NCI-H2081 (cell line): Measurements from ENCODE around the gene CACTIN.
"Not testable (repeated sequence)": the region's sequence is repeated elsewhere in the genome, so short reads cannot be mapped to it uniquely, and the experiment has no call there.

Source experiments
- DNase-seq, 2 experiments: peaks; one replicate each; lab custom pipeline; 2025; lab: John Stamatoyannopoulos, UW

The CACTIN gene

GRCh38 chr19:3586707-3587346, 39.8 kb downstream of the CACTIN start:
- DNase-seq = no peak

DNA sequence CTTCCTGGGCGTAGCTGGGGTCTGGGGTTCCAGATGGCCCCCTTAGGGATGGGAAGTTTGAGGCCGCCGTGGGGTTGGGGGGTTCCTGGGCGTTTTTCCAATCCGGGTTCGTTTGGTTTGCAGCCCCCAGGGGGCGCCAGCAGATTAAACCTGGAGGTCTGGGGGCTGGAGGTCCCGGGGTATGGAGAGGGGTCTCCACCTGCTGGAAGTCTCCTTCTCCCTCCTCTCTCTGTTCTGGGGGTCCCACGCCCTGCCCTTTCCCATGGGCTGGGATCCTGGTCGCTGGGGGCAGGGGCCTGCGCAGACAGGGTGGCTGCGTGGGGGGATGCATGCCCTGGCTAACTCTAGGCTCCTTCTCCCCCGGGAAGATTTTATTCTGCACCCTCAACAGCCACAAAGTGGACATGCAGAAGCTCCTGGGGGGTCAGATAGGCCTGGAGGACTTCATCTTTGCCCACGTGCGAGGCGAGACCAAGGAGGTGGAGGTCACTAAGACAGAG, 40.4 kb downstream of the CACTIN start:
- no peak for DNase-seq

DNA sequence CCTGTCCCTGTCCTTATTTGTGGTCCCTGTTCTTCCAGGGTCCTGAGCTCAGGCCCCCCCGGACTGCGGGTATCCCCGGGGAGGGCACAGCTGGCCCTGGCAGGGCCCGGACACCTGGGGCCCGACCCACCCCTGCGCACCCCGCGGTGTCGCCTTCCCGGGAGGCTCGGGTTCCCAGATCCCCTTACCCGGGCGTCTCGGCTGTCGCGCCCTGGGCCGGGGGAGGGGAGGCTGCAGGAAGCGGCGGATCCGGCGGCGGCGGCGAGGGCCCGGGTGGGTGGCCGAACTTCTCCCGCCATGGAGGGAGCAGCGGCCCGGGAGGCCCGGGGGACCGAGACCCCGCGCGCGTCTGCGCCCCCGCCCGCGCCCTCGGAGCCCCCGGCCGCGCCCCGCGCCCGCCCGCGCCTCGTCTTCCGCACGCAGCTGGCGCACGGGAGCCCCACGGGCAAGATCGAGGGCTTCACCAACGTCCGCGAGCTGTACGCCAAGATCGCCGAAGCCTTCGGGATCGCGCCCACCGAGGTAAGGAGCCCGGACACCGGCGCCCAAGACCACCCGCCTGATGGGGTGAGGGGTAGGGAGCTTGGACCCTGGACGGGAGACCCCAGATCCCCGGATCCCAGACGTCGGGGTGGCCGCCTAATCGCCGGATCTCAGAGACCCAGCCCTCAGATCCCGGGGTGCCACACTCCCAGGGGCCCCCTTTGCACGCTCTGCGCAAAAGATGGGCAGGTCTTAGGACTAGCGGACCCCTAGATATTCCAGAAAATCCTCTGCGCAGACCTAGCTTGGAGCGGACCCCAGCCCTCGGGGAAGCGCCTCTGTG, 41.1 kb downstream of the CACTIN start, which contains the start of gene GIPC3:
TSS of gene GIPC3 (plus strand) at position 178 of the 826 bp plus-strand sequence. CDS start at position 298, 120 bp downstream.
- no peak for DNase-seq

DNA sequence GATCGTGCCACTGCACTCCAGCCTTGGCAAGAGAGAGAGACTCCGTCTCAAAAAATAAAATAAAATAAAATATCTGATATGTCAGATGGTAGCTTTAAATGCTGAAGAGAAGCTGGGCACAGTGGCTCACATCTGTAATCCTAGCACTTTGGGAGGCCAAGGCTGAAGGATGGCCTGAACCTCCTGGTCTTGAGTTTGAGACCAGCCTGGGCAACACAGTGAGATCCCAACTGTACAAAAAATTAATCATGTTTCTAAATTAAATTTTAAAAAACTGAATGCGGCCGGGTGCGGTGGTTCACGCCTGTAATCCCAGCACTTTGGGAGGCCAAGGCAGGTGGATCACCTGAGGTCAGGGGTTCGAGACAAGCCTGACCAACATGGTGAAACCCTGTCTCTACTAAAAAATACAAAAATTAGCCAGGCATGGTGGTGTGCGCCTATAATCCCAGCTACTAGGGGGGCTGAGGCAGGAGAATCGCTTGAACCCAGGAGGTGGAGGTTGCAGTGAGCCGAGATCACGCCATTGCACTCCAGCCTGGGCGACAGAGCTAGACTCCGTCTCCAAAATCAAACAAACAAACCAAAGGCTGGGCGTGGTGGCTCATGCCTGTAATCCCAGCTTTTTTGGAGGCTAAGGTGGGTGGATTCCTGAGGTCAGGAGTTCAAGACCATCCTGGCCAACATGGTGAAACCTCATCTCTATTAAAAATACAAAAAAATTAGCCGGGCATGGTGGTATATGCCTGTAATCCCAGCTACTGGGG, 42.4 kb downstream of the CACTIN start:
- DNase-seq = not testable (repeated sequence)

DNA sequence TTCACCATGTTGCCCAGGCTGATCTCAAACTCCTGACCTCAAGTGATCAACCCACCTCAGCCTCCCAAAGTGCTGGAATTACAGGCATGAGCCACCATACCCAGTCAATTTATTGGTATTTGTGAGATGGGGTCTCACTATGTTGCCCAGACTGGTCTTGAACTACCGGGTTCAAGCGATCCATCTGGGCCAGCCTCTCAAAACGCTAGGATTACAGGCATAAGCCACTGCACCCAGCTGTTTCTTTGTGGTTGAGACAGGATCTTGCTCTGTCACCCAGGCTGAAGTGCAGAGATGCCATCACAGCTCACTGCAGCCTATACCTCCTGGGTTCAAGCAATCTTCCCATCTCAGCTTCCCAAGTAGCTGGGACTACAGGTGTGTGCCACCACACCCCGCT, 44.8 kb downstream of the CACTIN start:
- not testable (repeated sequence) for DNase-seq

- DNase-seq = no peak
Observed at GRCh38 chr19:3580156-3580934, 46.2 kb downstream of the CACTIN start.

GRCh38 chr19:3578390-3578789, 48.2 kb downstream of the CACTIN start:
- DNase-seq = no peak

- no peak for DNase-seq
Observed at GRCh38 chr19:3577723-3578344, 48.8 kb downstream of the CACTIN start.

GRCh38 chr19:3576696-3577443, 49.7 kb downstream of the CACTIN start:
- no peak for DNase-seq

DNA sequence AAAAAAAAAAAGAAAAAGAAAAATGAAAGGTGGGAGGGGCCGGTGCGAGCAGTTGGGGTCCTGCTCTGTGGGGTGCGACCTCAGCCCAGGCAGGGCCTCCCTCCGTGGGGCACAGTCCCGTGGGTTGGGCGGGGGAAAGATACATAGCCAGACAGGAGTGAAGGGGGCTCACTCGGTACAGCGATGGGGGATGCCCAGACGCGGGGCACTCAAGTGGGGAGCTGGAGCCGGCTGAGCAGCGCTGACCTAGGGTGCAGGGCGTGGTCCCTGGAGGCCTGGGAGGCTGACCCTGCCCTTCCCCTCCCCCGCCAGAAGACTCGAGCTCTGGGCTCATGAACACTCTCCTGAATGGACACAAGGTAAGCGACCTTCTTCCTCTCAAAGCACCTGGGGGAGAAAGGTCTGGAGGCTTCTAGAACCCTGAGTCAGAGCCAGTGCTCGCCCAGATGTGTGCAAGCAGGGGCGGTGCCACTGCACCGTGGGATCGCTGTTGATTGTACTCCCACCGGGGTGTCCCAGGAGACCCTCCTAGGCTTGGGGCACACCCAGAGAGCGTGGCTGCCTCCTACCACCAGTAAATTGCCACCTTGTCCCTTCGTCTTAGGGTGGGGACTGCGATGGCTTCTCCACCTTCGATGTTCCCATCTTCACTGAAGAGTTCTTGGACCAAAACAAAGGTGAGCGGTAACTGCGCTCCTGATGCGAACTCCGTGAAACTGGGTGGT, 50.5 kb downstream of the CACTIN start:
- DNase-seq = no peak

GRCh38 chr19:3575260-3575741, 51.3 kb downstream of the CACTIN start:
- DNase-seq = no peak

DNA sequence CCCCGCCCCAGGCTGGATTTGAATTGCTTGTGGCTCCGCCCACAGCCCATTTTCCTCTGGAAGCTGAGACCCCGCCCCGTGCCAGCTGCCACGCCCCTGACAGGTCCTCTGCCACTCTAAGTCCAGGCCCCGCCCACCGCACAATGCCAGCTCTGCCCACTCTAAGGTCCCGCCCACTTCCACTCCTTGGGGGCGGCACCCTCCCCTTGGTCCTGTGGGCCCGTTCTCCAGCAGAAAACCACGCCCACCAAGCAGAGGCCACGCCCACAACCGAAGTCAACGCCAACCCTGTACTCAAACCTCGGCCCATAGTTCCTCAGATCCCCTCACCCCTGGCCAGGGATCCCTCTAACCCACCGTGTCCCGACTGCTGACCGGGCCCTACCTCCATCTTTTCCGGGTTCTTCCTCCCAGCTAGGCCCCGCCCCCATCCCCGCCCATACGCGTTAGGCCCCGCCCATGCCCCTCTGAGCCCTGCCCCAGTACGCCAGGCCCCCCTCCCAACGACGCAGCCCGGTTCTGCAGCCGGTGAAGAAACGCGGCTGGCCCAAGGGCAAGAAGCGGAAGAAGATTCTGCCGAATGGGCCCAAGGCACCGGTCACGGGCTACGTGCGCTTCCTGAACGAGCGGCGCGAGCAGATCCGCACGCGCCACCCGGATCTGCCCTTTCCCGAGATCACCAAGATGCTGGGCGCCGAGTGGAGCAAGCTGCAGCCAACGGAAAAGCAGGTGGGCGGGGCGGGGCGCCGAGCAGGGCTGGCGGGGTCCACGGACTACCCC, 52.5 kb downstream of the CACTIN start:
- DNase-seq = peak; percentile 71 to 83

- DNase-seq = no peak
Observed at GRCh38 chr19:3573162-3573857, 53.3 kb downstream of the CACTIN start.

GRCh38 chr19:3572855-3573161, 53.8 kb downstream of the CACTIN start, which contains the start of gene HMG20B:
TSS of gene HMG20B (plus strand) at chr19:3572944. CDS start at chr19:3573310, 366 bp downstream.
- DNase-seq = no peak

DNA sequence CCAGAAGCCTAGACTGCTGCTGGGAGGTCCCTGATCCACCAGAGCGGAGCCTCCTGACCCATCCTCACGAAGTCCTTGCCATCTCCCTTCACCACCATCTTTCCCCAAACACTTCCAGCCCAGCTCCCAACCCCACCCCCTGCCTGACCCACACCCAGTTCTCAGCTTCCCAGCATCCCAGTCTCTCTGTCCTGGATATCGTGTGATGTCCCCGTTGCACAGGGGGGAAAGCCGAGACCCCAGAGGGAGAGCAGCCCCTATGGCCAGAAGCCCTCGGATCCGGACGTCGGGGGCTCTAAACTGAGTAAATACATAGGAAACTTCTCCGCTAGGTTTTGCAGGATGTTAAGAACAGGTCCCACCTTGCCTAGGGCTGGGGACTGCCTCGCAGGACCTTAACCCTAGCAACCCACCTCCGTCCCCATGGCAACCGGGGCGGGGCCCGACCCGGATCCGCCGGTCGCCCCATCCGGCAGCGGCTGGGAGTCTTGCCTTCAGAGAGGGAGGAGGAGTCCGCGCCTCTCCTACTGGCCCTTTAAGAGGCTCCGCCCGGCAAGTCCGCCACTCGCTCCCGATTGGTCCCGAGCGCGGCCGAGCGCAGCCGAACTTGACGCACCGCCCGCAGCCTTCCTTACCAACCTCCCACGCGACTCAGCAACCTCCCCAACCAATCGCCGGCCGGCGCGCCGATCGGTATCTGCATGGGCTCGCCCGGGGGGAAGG, 54.3 kb downstream of the CACTIN start:
- DNase-seq = peak; percentile 99

DNA sequence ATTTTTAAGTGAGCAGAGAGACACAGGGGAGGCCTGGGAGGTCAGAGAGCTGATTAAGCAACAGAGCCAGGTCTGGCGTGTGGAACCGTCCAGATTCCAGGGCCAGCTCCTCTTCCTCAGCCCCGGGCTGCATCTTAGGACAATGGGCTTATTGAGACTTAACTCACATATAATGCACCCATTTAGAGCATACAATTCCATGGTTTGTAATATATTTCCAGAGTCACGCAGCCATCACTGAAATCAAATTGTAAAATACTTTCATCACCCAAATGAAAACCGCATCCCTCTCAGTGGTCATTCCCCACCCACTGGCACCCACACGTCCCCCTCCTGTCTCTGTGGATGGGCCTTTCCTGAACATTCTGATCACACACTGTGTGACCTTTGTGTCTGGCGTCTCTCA, 56.0 kb downstream of the CACTIN start:
- DNase-seq = no peak

GRCh38 chr19:3570042-3570441, 56.5 kb downstream of the CACTIN start:
- not testable (repeated sequence) for DNase-seq
